Measurements from ENCODE around the gene TULP3. TPM values are rescaled to one million over a fixed set of nuclear protein-coding genes. Genes with fewer than 3 reads are reported as not detected.

Gene TULP3
- total RNA-seq, 1 donor = 41.5 TPM

DNA sequence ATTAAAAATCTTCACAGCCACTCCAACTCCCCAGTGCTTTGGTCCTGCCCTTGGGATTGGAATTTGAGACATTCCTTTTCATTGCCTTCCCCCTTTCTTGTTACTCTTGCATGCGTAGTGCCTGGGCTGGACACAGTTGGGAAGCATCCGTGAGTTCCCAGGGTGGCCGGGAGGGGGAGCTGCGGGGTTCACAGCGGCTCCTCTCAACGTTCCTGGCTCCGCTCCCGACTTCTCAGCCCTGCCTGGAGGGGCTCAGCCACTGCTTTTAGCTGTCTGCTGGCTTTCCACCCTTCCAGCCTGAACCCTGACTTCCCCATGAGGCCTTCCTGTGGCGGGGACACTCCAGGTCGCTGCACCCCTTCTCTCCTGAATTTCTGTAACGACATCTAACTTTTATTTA lies 37.1 kb upstream of the TULP3 start:
- H3K4me3 ChIP-seq (ENCODE audit: low read depth, low read length) = no peak overlapping the region
- peak; percentile 81 for DNase-seq (ENCODE audit: low read depth)
- TF ChIP-seq, protein P1, sequence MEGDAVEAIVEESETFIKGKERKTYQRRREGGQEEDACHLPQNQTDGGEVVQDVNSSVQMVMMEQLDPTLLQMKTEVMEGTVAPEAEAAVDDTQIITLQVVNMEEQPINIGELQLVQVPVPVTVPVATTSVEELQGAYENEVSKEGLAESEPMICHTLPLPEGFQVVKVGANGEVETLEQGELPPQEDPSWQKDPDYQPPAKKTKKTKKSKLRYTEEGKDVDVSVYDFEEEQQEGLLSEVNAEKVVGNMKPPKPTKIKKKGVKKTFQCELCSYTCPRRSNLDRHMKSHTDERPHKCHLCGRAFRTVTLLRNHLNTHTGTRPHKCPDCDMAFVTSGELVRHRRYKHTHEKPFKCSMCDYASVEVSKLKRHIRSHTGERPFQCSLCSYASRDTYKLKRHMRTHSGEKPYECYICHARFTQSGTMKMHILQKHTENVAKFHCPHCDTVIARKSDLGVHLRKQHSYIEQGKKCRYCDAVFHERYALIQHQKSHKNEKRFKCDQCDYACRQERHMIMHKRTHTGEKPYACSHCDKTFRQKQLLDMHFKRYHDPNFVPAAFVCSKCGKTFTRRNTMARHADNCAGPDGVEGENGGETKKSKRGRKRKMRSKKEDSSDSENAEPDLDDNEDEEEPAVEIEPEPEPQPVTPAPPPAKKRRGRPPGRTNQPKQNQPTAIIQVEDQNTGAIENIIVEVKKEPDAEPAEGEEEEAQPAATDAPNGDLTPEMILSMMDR (IDR thresholded peaks at IDR 0.05; ENCODE audit: insufficient read depth, low read depth, low read length) = peak; percentile 95

DNA sequence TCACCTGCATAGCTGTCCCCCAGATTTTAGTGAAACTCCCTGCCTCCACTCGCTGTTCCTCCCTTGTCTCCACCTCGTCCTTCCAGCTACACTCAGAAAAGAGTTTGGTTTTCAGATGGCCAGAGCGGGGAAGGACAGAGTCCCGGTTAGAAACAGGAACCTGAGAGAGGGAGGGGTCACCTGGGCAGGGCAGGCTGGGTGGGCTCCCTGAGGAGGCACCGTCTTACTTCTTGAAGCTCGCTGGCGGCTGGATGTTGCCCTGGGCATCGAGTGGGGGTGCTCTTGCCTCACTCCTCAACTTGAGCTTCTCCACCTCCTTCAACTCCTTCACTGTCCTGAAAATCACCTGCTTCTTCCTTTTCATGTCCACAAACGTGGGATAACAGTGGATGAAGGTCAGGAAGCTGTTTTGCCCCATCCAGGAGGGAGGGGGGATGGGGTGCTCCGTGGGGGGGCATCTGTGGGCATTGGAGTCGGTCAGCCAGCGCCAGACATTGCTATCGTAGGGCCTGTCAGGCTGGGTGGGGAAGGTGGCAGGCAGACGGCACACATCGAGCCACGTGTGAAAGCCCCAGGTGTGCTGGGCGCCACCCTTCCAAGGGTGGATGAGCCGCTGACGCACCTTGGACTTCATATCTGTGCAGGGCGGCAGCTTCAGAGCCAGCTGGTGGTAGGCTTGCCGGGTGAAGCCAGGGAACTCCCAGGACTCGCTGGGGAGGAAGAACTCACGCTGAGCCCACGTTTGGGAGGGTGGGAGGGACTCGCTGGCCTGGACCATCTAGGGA lies 35.8 kb upstream of the TULP3 start:
- H3K4me3 ChIP-seq (ENCODE audit: low read depth, low read length) = no peak overlapping the region
- DNase-seq (ENCODE audit: low read depth) = no peak
- TF ChIP-seq, protein P1 (IDR thresholded peaks at IDR 0.05; ENCODE audit: insufficient read depth, low read depth, low read length) = no peak

DNA sequence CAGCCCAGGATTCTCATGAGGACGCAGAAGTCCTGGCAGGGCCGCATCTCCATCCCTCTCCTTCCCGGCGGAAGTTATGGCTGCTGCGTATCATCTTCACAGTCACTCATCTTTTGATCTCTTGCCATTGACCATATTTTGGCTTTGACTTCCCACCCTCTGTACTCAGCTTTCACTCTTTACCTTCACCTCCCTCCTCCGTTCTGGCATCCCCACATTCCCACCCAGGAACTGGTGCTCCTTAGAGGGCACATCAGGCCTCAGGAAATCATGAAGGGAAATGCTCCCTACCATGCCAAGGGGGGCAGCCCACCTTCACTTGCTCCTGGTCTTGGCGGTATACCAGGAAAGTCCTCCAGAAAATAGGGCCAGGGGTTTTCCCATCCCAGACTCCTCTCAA lies 35.1 kb upstream of the TULP3 start:
- H3K4me3 ChIP-seq (ENCODE audit: low read depth, low read length) = no peak overlapping the region
- TF ChIP-seq, protein P1 (IDR thresholded peaks at IDR 0.05; ENCODE audit: insufficient read depth, low read depth, low read length) = no peak
- no peak for DNase-seq (ENCODE audit: low read depth)

DNA sequence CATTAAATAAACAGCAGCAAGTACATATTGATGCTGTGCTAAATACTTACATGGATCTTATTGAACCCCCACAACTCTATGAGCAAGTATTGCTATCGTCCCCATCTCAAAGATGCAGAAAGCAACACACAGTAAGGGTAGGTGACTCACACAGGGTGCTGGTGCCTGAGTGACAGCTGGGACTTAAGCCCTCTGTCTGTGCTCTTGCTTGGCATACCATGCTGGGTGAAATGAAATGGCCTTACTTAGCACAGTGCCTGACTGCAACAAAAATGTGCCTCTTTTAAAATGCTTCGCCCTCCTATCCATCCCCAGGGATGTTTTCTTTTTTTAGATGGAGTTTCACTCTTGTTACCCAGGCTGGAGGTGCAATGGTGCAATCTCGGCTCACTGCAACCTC lies 34.6 kb upstream of the TULP3 start:
- TF ChIP-seq, protein P1 (IDR thresholded peaks at IDR 0.05; ENCODE audit: insufficient read depth, low read depth, low read length) = no peak
- no peak for DNase-seq (ENCODE audit: low read depth)
- no peak overlapping the region for H3K4me3 ChIP-seq (ENCODE audit: low read depth, low read length)

DNA sequence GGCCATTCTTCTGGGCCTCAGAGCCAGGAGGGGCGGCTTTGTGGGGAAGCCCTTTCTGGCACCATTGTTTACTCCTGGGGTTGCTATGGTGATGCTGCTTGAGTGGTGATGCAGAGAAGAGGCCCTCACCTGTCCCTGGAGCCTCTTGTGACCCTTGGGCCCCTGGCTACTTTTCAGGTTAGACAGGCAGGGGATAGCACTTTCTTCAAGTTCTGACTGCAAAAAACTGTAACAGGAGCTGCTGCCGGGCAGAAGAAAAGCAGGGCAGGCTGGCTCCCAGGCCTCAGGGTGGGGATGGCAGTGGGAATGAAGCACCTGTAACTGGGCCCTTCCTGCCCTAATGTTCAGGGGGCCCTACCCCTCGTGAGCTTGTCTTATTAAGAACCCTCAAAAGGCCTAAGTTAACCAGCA lies 33.7 kb upstream of the TULP3 start, which contains the start of gene TEX52:
TEX52 (minus strand) TSS at position 19 of the 411 bp plus-strand sequence; CDS start at position 6, 13 bp downstream.
- H3K4me3 ChIP-seq (ENCODE audit: low read depth, low read length) = no peak within 1 kb of the TSS
- TF ChIP-seq, protein P1 (IDR thresholded peaks at IDR 0.05; ENCODE audit: insufficient read depth, low read depth, low read length) = no peak
- DNase-seq (ENCODE audit: low read depth) = no peak

DNA sequence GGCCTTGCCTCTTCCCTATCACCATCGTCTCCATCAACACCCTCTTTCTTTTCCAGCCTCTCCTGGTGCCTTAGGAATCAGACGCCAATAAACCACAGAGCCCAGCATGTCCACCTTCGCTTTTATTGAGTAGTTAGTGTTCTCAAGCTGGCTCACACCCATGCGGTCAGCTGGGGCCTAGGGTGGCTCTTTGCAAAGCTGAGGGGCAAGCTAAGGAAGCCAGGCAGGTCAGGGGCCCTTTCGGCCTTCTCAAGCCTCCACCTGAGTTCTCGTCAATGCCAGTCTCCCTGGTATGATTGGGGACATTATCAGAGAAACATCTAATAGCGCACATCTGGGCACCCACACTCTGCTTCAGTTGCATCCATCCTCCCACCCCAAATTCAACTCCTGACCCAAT lies 33.1 kb upstream of the TULP3 start:
- H3K4me3 ChIP-seq (ENCODE audit: low read depth, low read length) = no peak overlapping the region
- TF ChIP-seq, protein P1 (IDR thresholded peaks at IDR 0.05; ENCODE audit: insufficient read depth, low read depth, low read length) = no peak
- DNase-seq (ENCODE audit: low read depth) = no peak
